HepG2 (cell line): ENCODE measurements around the gene COX10. TPM values are rescaled to one million over a fixed set of nuclear protein-coding genes. Genes with fewer than 3 reads are reported as not detected.

Experiments used
- ARID5B ChIP-seq: IDR thresholded peaks from 2 replicates; pipeline ENCODE4 v1.4.0; 2020; ENCODE audit warnings: mild to moderate bottlenecking, missing genetic modification reagents
- BCL6 ChIP-seq: IDR thresholded peaks from 2 replicates; pipeline ENCODE4 v1.6.1; 2016; ENCODE audit warnings: missing genetic modification reagents, missing compliant biosample characterization
- EED ChIP-seq: sonication (generic); formaldehyde crosslinking; IDR thresholded peaks from 2 replicates; pipeline ENCODE4 v1.5.0; 2020; ENCODE audit warnings: mild to moderate bottlenecking, missing genetic modification reagents
- GATAD2A ChIP-seq: IDR thresholded peaks from 2 replicates; pipeline ENCODE4 v1.6.1; 2016
- HDAC1 ChIP-seq: sonication (generic); formaldehyde crosslinking; IDR thresholded peaks from 2 replicates; pipeline ENCODE4 v1.5.1; 2020; ENCODE audit warnings: mild to moderate bottlenecking, missing genetic modification reagents
- IRF1 ChIP-seq: sonication (generic); formaldehyde crosslinking; IDR thresholded peaks from 2 replicates; pipeline ENCODE4 v1.4.0; 2020; ENCODE audit warnings: low read depth, mild to moderate bottlenecking, missing genetic modification reagents
- KDM4B ChIP-seq: sonication (generic); formaldehyde crosslinking; IDR thresholded peaks from 2 replicates; pipeline ENCODE4 v1.4.0; 2020; ENCODE audit warnings: missing genetic modification reagents
- MLXIP ChIP-seq: sonication (generic); formaldehyde crosslinking; IDR thresholded peaks from 2 replicates; pipeline ENCODE4 v1.9.0; 2021; ENCODE audit warnings: missing genetic modification reagents, borderline replicate concordance
- NFKBIZ ChIP-seq: IDR thresholded peaks from 2 replicates; pipeline ENCODE4 v1.6.1; 2018; ENCODE audit warnings: missing genetic modification reagents, missing compliant biosample characterization
- POLR2G ChIP-seq: fragments of 200-400 bp; formaldehyde crosslinking; IDR thresholded peaks from 2 replicates; pipeline ENCODE4 v1.6.1; 2018; ENCODE audit warnings: mild to moderate bottlenecking, low read depth, low read length, moderate library complexity
- RNF219 ChIP-seq: sonication (generic); formaldehyde crosslinking; IDR thresholded peaks from 2 replicates; pipeline ENCODE4 v1.5.0; 2020; ENCODE audit warnings: mild to moderate bottlenecking, missing genetic modification reagents
- SP2 ChIP-seq: sonication (generic); formaldehyde crosslinking; IDR thresholded peaks from 2 replicates; pipeline ENCODE4 v1.5.1; 2020; ENCODE audit warnings: mild to moderate bottlenecking, missing genetic modification reagents
- SRSF4 ChIP-seq: fragments of 200-400 bp; formaldehyde crosslinking; IDR thresholded peaks from one replicate; pipeline ENCODE4 v1.6.1; 2018; ENCODE audit warnings: mild to moderate bottlenecking, low read depth, low read length, moderate library complexity; ENCODE audit not compliant: poor library complexity, severe bottlenecking
- TBP ChIP-seq: sonication (generic); formaldehyde crosslinking; IDR thresholded peaks from 2 replicates; pipeline ENCODE4 v1.5.0; 2020; ENCODE audit warnings: missing genetic modification reagents
- ZNF83 ChIP-seq: sonication (generic); formaldehyde crosslinking; IDR thresholded peaks from 2 replicates; pipeline ENCODE4 v1.4.0; 2020; ENCODE audit warnings: missing genetic modification reagents, mild to moderate bottlenecking, borderline replicate concordance
- polyA plus RNA-seq, 8 experiments: library from polyadenylated mRNA; depleted of rRNA in 3 of 8; stranded (reverse) in 7 of 8; unstranded in 1 of 8; fragments of >200 nt; fragmentation: Illumina TruSeq in 4 of 8; extraction: Trizol in 4 of 8; gene quantifications; 2 replicates each; pipeline versions ENCODE4 v1.2.1 to v1.2.3, GENCODE V29; 2011 to 2016; ENCODE audit warnings: low read depth in 4 of 8, missing spikeins in 1 of 8, mixed read lengths in 1 of 8; ENCODE audit not compliant: insufficient read depth in 1 of 8
- total RNA-seq, 5 experiments: library from RNA; depleted of rRNA; stranded (reverse); fragments of >200 nt; fragmentation: Illumina TruSeq; extraction: Trizol; gene quantifications; 2 replicates each; pipeline ENCODE4 v1.2.3, GENCODE V29; 2016; ENCODE audit warnings: low read depth in 1 of 5
- TF ChIP-seq, protein P1 (sequence below): IDR thresholded peaks from 2 replicates; pipeline ENCODE4 v1.6.1; 2012; ENCODE audit warnings: inconsistent platforms
- TF ChIP-seq, protein P2 (sequence below): sonication (generic); formaldehyde crosslinking; IDR thresholded peaks from 2 replicates; pipeline ENCODE4 v1.5.0; 2020; ENCODE audit warnings: mild to moderate bottlenecking, missing genetic modification reagents, borderline replicate concordance

Gene COX10
- total and polyA plus RNA-seq, 2 of the 13 experiments (the other 11 are each of a cell fraction or from before 2014, with no cell fraction given): 13.9 to 20.1 TPM

DNA sequence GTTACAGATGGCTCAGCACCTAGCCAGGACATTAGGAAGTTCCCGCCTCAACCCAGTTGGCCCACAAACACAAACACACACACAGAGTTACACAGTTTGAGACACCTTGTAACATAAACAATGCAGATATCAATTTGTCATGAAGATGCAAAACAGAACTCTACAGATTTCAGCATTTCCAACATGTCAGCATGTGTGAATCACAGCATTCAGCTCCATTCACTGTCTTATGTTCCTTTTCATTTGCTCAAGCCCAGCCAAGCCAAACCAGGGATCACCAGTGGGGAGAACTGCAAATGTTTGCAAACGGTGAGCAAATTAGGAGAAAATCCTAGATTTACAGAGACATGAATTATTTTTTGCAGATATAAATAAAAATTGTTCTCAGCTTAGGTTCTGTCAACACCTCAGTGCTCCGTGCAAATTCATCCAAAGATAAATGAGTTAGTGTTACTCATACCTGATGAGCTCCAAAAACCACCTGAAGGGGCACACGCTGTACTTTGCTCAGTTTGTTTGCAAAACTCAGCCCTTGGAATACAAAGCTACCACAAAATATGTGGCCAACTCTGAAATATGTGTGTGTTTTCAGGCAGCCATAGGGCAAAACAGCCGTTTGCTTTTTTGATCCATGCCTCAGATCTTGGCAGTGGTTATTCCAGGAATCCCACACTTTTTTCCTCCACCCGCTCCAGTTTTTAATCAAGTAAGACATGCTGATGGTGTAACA lies 16.3 kb upstream of the COX10 start (continued):
- TF ChIP-seq MLXIP: no peak
- TF ChIP-seq SRSF4: no peak
- TF ChIP-seq TBP (CRISPR knock-in tag): no peak
- TF ChIP-seq GATAD2A (CRISPR knock-in tag): peak; percentile 56
- TF ChIP-seq KDM4B (CRISPR knock-in tag): no peak
- TF ChIP-seq, protein P1, sequence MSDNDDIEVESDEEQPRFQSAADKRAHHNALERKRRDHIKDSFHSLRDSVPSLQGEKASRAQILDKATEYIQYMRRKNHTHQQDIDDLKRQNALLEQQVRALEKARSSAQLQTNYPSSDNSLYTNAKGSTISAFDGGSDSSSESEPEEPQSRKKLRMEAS: peak; percentile 25; the same call in 1 of the 2 replicates
- TF ChIP-seq HDAC1 (CRISPR knock-in tag): 0 out of 2 replicates have a peak, but pooled peaks have one; percentile 46
- TF ChIP-seq ZNF83: no peak
- no peak for TF ChIP-seq SP2 (CRISPR knock-in tag)
- no peak for TF ChIP-seq IRF1 (CRISPR knock-in tag)
- TF ChIP-seq ARID5B (CRISPR knock-in tag): peak; percentile 76
- TF ChIP-seq, protein P2, sequence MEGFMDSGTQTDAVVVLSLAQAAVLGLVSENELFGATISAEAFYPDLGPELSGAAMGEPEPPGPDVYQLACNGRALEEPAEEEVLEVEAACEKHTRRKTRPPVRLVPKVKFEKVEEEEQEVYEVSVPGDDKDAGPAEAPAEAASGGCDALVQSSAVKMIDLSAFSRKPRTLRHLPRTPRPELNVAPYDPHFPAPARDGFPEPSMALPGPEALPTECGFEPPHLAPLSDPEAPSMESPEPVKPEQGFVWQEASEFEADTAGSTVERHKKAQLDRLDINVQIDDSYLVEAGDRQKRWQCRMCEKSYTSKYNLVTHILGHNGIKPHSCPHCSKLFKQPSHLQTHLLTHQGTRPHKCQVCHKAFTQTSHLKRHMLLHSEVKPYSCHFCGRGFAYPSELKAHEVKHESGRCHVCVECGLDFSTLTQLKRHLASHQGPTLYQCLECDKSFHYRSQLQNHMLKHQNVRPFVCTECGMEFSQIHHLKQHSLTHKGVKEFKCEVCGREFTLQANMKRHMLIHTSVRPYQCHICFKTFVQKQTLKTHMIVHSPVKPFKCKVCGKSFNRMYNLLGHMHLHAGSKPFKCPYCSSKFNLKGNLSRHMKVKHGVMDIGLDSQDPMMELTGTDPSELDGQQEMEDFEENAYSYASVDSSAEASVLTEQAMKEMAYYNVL (CRISPR knock-in tag): 0 out of 2 replicates have a peak, but pooled peaks have one; percentile 48
- TF ChIP-seq NFKBIZ (CRISPR knock-in tag): no peak
- no peak for TF ChIP-seq RNF219
- no peak for TF ChIP-seq EED (CRISPR knock-in tag)
- TF ChIP-seq BCL6: peak; percentile 72
- no peak for TF ChIP-seq POLR2G
